ENCODE data around the gene SORCS3.

Gene SORCS3

GRCh38 chr10:104894681-104895080, 253.6 kb downstream of the SORCS3 start:
- Histone ChIP-seq H3K27ac (ENCODE audit: low read length) (no peak overlapping the region), H3K4me2 (ENCODE audit: low read depth, low read length) (no peak overlapping the region), H3K27me3 (replicated peaks; ENCODE audit: insufficient read depth, low read length) (no peaks in the 10 kb centered on the region), H3K4me3 (ENCODE audit: low read length) (no peak overlapping the region), H3K4me1 (ENCODE audit: low read length) (no peaks in the 10 kb centered on the region), H3K79me2 (ENCODE audit: low read length) (no peaks in the 10 kb centered on the region), H3K9me2 (replicated peaks; ENCODE audit: insufficient read depth, low read length) (no peaks in the 10 kb centered on the region), H3K9me3 (replicated peaks; ENCODE audit: insufficient read depth, low read length) (no peaks in the 10 kb centered on the region), H3K9ac (ENCODE audit: low read length) (no peak overlapping the region), H2AFZ (ENCODE audit: low read length) (no peak overlapping the region), H3K36me3 (replicated peaks; ENCODE audit: insufficient read depth, low read length) (no peaks in the 10 kb centered on the region), H4K20me1 (ENCODE audit: insufficient read depth, low read length) (no peaks in the 10 kb centered on the region), H3F3A (ENCODE audit: insufficient read depth, low read length) (no peaks in the 10 kb centered on the region)
- no peak for TF ChIP-seq CTCF (IDR thresholded peaks at IDR 0.05; ENCODE audit: low read length)
- TF ChIP-seq EZH2phosphoT487 (IDR thresholded peaks at IDR 0.05; ENCODE audit: low read length): no peak
- no peak for TF ChIP-seq EZH2 (optimal IDR thresholded peaks at IDR 0.05; ENCODE audit: low read depth, low read length)
- no peak for DNase-seq

GRCh38 chr10:104895541-104895940, 254.5 kb downstream of the SORCS3 start:
- Histone ChIP-seq H3K4me3 (ENCODE audit: low read length) (no peak overlapping the region), H3K4me2 (ENCODE audit: low read depth, low read length) (no peak overlapping the region), H3K79me2 (ENCODE audit: low read length) (no peaks in the 10 kb centered on the region), H3K9me2 (replicated peaks; ENCODE audit: insufficient read depth, low read length) (no peaks in the 10 kb centered on the region), H3K36me3 (replicated peaks; ENCODE audit: insufficient read depth, low read length) (no peaks in the 10 kb centered on the region), H3K9ac (ENCODE audit: low read length) (no peak overlapping the region), H3K27me3 (replicated peaks; ENCODE audit: insufficient read depth, low read length) (no peaks in the 10 kb centered on the region), H4K20me1 (ENCODE audit: insufficient read depth, low read length) (no peaks in the 10 kb centered on the region), H3K9me3 (replicated peaks; ENCODE audit: insufficient read depth, low read length) (no peaks in the 10 kb centered on the region), H3F3A (ENCODE audit: insufficient read depth, low read length) (no peaks in the 10 kb centered on the region), H3K27ac (ENCODE audit: low read length) (no peak overlapping the region), H3K4me1 (ENCODE audit: low read length) (no peaks in the 10 kb centered on the region), H2AFZ (ENCODE audit: low read length) (no peak overlapping the region)
- DNase-seq: no peak
- TF ChIP-seq EZH2phosphoT487 (IDR thresholded peaks at IDR 0.05; ENCODE audit: low read length) (no peak), CTCF (IDR thresholded peaks at IDR 0.05; ENCODE audit: low read length) (no peak), EZH2 (optimal IDR thresholded peaks at IDR 0.05; ENCODE audit: low read depth, low read length) (no peak)

- Histone ChIP-seq H3K9me2 (replicated peaks; ENCODE audit: insufficient read depth, low read length) (no peaks in the 10 kb centered on the region), H3F3A (ENCODE audit: insufficient read depth, low read length) (no peaks in the 10 kb centered on the region), H4K20me1 (ENCODE audit: insufficient read depth, low read length) (no peaks in the 10 kb centered on the region), H2AFZ (ENCODE audit: low read length) (no peak overlapping the region), H3K9me3 (replicated peaks; ENCODE audit: insufficient read depth, low read length) (no peaks in the 10 kb centered on the region), H3K36me3 (replicated peaks; ENCODE audit: insufficient read depth, low read length) (no peaks in the 10 kb centered on the region), H3K79me2 (ENCODE audit: low read length) (no peaks in the 10 kb centered on the region), H3K4me2 (ENCODE audit: low read depth, low read length) (no peak overlapping the region), H3K4me3 (ENCODE audit: low read length) (no peak overlapping the region), H3K4me1 (ENCODE audit: low read length) (no peaks in the 10 kb centered on the region), H3K9ac (ENCODE audit: low read length) (no peak overlapping the region), H3K27me3 (replicated peaks; ENCODE audit: insufficient read depth, low read length) (no peaks in the 10 kb centered on the region), H3K27ac (ENCODE audit: low read length) (no peak overlapping the region)
- no peak for TF ChIP-seq EZH2 (optimal IDR thresholded peaks at IDR 0.05; ENCODE audit: low read depth, low read length)
- DNase-seq: no peak
Measured at GRCh38 chr10:104895981-104896380, 254.9 kb downstream of the SORCS3 start.

GRCh38 chr10:104897696-104898095, 256.6 kb downstream of the SORCS3 start:
- H3K4me1 ChIP-seq (ENCODE audit: low read length): no peaks in the 10 kb centered on the region
- no peak overlapping the region for H3K4me3 ChIP-seq (ENCODE audit: low read length)

More at GRCh38 chr10:104897696-104898095, 256.6 kb downstream of the SORCS3 start:
- Histone ChIP-seq H3K9me3 (replicated peaks; ENCODE audit: insufficient read depth, low read length) (no peaks in the 10 kb centered on the region), H3K27ac (ENCODE audit: low read length) (no peak overlapping the region), H3K79me2 (ENCODE audit: low read length) (no peaks in the 10 kb centered on the region), H3K27me3 (replicated peaks; ENCODE audit: insufficient read depth, low read length) (no peaks in the 10 kb centered on the region), H3K9ac (ENCODE audit: low read length) (no peak overlapping the region), H3K36me3 (replicated peaks; ENCODE audit: insufficient read depth, low read length) (no peaks in the 10 kb centered on the region), H2AFZ (ENCODE audit: low read length) (no peak overlapping the region), H4K20me1 (ENCODE audit: insufficient read depth, low read length) (no peaks in the 10 kb centered on the region), H3K4me2 (ENCODE audit: low read depth, low read length) (no peak overlapping the region), H3K9me2 (replicated peaks; ENCODE audit: insufficient read depth, low read length) (no peaks in the 10 kb centered on the region), H3F3A (ENCODE audit: insufficient read depth, low read length) (no peaks in the 10 kb centered on the region)
- TF ChIP-seq CTCF (IDR thresholded peaks at IDR 0.05; ENCODE audit: low read length) (no peak), EZH2 (optimal IDR thresholded peaks at IDR 0.05; ENCODE audit: low read depth, low read length) (no peak), EZH2phosphoT487 (IDR thresholded peaks at IDR 0.05; ENCODE audit: low read length) (no peak)
- DNase-seq: no peak

Measured in MM.1S (cell line).